GM19240 (cell line): Measurements from ENCODE around the gene ISCU.
"Not testable (repeated sequence)": the region's sequence is repeated elsewhere in the genome, so short reads cannot be mapped to it uniquely, and the experiment has no call there.

Experiments used
- DNase-seq: peaks from one replicate; pipeline ENCODE4 v3.0.0; 2011; ENCODE audit warnings: low spot score; ENCODE audit not compliant: insufficient read length

ISCU gene

GRCh38 chr12:108570743-108571608 is 8.6 kb downstream of the ISCU start:
- DNase-seq: no peak

GRCh38 chr12:108571609-108572165 is 9.3 kb downstream of the ISCU start:
- no peak for DNase-seq

- no peak for DNase-seq
These were observed 9.9 kb downstream of the ISCU start for GRCh38 chr12:108572166-108572790.

- DNase-seq: no peak
These were observed 10.9 kb downstream of the ISCU start for GRCh38 chr12:108573317-108573716.

GRCh38 chr12:108574276-108574675 is 11.9 kb downstream of the ISCU start:
- not testable (repeated sequence) for DNase-seq

GRCh38 chr12:108575199-108575912 is 13.0 kb downstream of the ISCU start:
- no peak for DNase-seq

GRCh38 chr12:108576660-108577234 is 14.4 kb downstream of the ISCU start:
- no peak for DNase-seq

- no peak for DNase-seq
These were observed 15.1 kb downstream of the ISCU start for GRCh38 chr12:108577458-108577857.

GRCh38 chr12:108578264-108578663 is 15.9 kb downstream of the ISCU start:
- no peak for DNase-seq

- no peak for DNase-seq
These were observed 16.4 kb downstream of the ISCU start for GRCh38 chr12:108578813-108579212.

GRCh38 chr12:108580531-108580930 is 18.1 kb downstream of the ISCU start:
- no peak for DNase-seq

- no peak for DNase-seq
These were observed 19.2 kb downstream of the ISCU start for GRCh38 chr12:108581311-108582227.

GRCh38 chr12:108582509-108582908 is 20.1 kb downstream of the ISCU start:
- no peak for DNase-seq

- DNase-seq: no peak
These were observed 20.8 kb downstream of the ISCU start for GRCh38 chr12:108582978-108583770.

- no peak for DNase-seq
These were observed 21.6 kb downstream of the ISCU start for GRCh38 chr12:108583991-108584390.

GRCh38 chr12:108584456-108585065 is 22.2 kb downstream of the ISCU start:
- no peak for DNase-seq

GRCh38 chr12:108585864-108586263 is 23.5 kb downstream of the ISCU start:
- no peak for DNase-seq

- no peak for DNase-seq
These were observed 23.9 kb downstream of the ISCU start for GRCh38 chr12:108586306-108586705.

- DNase-seq: no peak
These were observed 25.4 kb downstream of the ISCU start for GRCh38 chr12:108587826-108588225.
